ENCODE results near the gene MCTP1.

Gene MCTP1

DNA sequence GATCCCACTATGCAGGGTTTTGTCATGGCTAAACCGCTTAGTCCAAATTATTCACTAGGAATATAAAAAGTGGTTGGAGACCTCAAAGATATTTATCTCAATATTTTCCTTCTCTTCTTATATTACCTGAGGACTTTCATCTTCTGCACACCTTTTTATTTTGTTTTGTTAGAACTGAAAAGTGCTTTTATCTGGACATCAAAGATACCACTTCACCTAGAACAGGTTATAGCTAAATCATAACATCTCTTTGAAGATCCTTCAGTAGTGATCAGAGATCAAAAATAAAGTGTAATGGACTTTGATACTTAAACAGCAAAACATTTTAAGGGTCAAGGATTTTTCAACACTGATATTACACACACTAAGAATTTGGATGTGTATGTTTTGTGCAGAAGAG lies 160.2 kb downstream of the MCTP1 start:
- DNase-seq (ENCODE audit: low read depth): no peak
- no peak overlapping the region for H3K4me3 ChIP-seq (ENCODE audit: low read depth, low read length)
- TF ChIP-seq, protein P1, sequence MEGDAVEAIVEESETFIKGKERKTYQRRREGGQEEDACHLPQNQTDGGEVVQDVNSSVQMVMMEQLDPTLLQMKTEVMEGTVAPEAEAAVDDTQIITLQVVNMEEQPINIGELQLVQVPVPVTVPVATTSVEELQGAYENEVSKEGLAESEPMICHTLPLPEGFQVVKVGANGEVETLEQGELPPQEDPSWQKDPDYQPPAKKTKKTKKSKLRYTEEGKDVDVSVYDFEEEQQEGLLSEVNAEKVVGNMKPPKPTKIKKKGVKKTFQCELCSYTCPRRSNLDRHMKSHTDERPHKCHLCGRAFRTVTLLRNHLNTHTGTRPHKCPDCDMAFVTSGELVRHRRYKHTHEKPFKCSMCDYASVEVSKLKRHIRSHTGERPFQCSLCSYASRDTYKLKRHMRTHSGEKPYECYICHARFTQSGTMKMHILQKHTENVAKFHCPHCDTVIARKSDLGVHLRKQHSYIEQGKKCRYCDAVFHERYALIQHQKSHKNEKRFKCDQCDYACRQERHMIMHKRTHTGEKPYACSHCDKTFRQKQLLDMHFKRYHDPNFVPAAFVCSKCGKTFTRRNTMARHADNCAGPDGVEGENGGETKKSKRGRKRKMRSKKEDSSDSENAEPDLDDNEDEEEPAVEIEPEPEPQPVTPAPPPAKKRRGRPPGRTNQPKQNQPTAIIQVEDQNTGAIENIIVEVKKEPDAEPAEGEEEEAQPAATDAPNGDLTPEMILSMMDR (IDR thresholded peaks at IDR 0.05; ENCODE audit: low read depth, low read length, missing control alignments): no peak
- in situ Hi-C loops (cut with HindIII; ENCODE audit: low sequenced_read_pairs): no loop called here

DNA sequence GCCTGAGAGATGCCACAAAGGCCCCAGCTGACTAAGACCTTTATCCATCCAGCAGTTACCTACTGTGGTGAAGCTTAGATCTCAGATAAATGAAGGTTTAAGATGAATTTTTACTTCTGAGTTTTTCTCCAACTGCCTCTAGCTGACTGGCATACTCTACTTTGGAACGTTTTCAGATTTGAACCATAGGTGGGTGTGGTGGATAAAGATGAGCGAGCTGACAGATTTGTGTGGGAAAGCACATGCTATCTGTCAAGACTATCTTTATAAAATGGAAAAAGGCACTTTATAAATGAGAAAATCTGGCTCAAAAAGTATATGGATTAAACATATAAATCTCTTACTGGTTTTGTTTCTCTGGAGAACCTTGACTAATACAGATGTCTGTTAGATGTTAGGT lies 160.8 kb downstream of the MCTP1 start:
- DNase-seq (ENCODE audit: low read depth): no peak
- no peak overlapping the region for H3K4me3 ChIP-seq (ENCODE audit: low read depth, low read length)
- TF ChIP-seq, protein P1 (IDR thresholded peaks at IDR 0.05; ENCODE audit: low read depth, low read length, missing control alignments): no peak
- in situ Hi-C loops (cut with HindIII; ENCODE audit: low sequenced_read_pairs): no loop called here

DNA sequence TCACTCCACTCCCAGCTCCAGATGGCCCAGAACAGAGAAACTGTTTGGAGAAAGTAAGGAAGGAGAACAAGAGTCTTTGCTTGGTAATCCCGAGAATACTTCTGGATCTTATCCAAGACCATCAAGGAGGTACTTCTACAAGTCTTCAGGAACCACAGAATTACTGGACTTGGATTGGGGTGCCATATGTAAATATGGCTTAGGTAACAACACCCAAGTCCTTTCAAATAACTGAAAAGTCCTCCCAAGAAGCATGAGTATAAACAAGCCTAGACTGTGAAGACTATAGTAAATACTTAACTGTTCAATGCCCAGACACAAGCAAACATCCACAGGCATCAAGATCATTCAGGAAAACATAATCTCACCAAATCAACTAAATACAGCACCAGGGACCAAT lies 170.0 kb downstream of the MCTP1 start:
- H3K4me3 ChIP-seq (ENCODE audit: low read depth, low read length): no peak overlapping the region
- in situ Hi-C loops (cut with HindIII; ENCODE audit: low sequenced_read_pairs): no loop called here
- TF ChIP-seq, protein P1 (IDR thresholded peaks at IDR 0.05; ENCODE audit: low read depth, low read length, missing control alignments): no peak
- no peak for DNase-seq (ENCODE audit: low read depth)

DNA sequence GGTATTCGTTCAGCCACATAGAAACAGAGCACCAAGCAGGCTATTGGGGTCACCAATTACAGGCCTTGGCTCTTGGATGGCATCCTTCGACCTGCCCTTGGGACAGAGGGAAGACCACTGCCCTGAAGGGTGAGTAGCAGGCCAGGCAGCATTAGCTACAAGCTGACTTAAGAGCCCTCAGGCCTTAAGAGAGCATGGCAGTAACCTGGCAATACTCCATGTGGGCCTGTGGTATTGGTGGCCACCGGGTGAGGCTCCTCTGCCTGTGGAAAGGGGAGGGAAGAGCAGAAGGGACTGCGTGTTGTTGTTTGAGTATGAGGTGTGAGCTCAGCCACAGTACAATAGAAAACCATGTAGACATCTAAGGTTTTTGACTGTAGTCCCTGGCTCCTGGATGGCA lies 170.6 kb downstream of the MCTP1 start:
- H3K4me3 ChIP-seq (ENCODE audit: low read depth, low read length): no peak overlapping the region
- in situ Hi-C loops (cut with HindIII; ENCODE audit: low sequenced_read_pairs): no loop called here
- no peak for DNase-seq (ENCODE audit: low read depth)
- TF ChIP-seq, protein P1 (IDR thresholded peaks at IDR 0.05; ENCODE audit: low read depth, low read length, missing control alignments): no peak

DNA sequence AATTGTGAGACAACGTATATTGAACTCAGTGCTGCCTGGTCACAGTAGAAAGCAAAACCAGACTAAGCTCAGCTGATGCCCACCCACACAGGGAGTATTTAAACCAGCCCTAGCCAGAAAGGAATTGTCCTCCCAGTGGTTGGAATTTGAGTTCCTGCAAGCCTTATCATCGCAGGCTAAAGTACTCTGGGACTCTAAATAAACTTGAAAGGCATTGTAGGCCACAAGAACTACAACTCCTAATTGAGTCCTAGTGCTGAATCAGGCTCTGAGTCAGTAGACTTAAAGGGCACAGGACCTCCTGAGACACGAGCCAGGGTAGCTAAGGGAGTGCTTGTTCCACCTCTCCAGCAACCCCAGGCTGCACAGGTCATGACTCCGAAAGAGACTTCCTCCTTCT lies 171.4 kb downstream of the MCTP1 start:
- TF ChIP-seq, protein P1 (IDR thresholded peaks at IDR 0.05; ENCODE audit: low read depth, low read length, missing control alignments): peak; percentile 40
- H3K4me3 ChIP-seq (ENCODE audit: low read depth, low read length): no peak overlapping the region
- peak; percentile 18 for DNase-seq (ENCODE audit: low read depth)
- in situ Hi-C loops (cut with HindIII; ENCODE audit: low sequenced_read_pairs): no loop called here

DNA sequence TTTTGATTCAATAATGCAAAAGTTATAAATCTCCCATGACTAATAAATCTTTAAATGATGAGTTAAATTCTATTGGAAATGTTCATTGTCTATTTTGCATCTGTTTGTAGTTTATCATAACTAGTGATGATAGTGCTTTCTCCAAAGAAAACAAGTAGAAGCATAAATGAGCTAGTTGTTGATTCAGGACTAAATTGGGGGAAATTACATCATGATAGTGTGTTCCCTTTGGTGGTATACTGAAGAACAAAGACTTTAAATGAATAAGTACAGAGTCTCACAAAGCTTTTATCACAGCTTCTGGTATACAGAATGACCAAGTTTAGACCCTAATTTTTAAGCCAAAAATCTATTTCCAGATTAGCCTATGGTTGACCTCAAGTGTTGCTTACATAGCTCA lies 173.8 kb downstream of the MCTP1 start:
- TF ChIP-seq, protein P1 (IDR thresholded peaks at IDR 0.05; ENCODE audit: low read depth, low read length, missing control alignments): no peak
- no peak overlapping the region for H3K4me3 ChIP-seq (ENCODE audit: low read depth, low read length)
- in situ Hi-C loops (cut with HindIII; ENCODE audit: low sequenced_read_pairs): no loop called here
- no peak for DNase-seq (ENCODE audit: low read depth)

DNA sequence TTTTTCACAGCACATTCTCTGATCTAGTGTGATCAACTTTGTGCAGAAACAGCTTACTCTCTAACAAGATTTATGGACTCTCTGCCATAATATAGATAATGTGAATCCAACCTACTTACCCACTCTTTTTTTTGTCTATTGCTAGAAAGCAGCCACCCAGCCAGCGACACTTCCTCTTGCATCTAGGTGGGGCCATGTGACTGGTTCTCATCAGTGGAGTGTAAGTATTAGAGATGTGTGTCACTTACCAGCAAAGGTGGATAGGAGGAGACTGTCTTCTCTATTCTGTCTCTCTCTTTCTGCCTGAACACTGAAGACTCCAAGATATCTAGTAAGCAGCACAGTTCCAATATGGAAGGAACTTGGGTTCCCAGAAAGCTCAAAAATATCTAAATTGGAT lies 174.8 kb downstream of the MCTP1 start:
- TF ChIP-seq, protein P1 (IDR thresholded peaks at IDR 0.05; ENCODE audit: low read depth, low read length, missing control alignments): no peak
- DNase-seq (ENCODE audit: low read depth): no peak
- H3K4me3 ChIP-seq (ENCODE audit: low read depth, low read length): no peak overlapping the region
- in situ Hi-C loops (cut with HindIII; ENCODE audit: low sequenced_read_pairs): no loop called here
